DLD1 (cell line): Measurements from ENCODE around the gene SLC27A4.
"Not testable (repeated sequence)": the region's sequence is repeated elsewhere in the genome, so short reads cannot be mapped to it uniquely, and the experiment has no call there.

Source experiments
- in situ Hi-C: cut with HindIII; loops from 2 replicates; pipeline ENCODE4 v1.10.0; 2017; ENCODE audit warnings: low sequenced_read_pairs

Gene SLC27A4

GRCh38 chr9:128323791-128324190 lies 16.5 kb upstream of the SLC27A4 start:
- in situ Hi-C loops: no loop called here

GRCh38 chr9:128324401-128324800 lies 15.9 kb upstream of the SLC27A4 start:
- in situ Hi-C loops: no loop called here

GRCh38 chr9:128325629-128326028 lies 14.7 kb upstream of the SLC27A4 start:
- in situ Hi-C loops: no loop called here

GRCh38 chr9:128333451-128333869 lies 6.9 kb upstream of the SLC27A4 start:
- in situ Hi-C loops: no loop called here

- in situ Hi-C loops: no loop called here
These were observed 5.2 kb upstream of the SLC27A4 start for GRCh38 chr9:128335161-128335560.

- in situ Hi-C loops: no loop called here
These were observed 4.4 kb upstream of the SLC27A4 start for GRCh38 chr9:128335914-128336313.

GRCh38 chr9:128337936-128338335 lies 2.4 kb upstream of the SLC27A4 start:
- in situ Hi-C loops: no loop called here

- in situ Hi-C loops: not testable (repeated sequence)
These were observed 1.3 kb upstream of the SLC27A4 start for GRCh38 chr9:128338852-128339614.

- in situ Hi-C loops: no loop called here
These were observed 536 bp downstream of the SLC27A4 start for GRCh38 chr9:128340691-128341434.

- in situ Hi-C loops: no loop called here
These were observed 1.1 kb downstream of the SLC27A4 start for GRCh38 chr9:128341435-128341849.

GRCh38 chr9:128342971-128343680 lies 2.8 kb downstream of the SLC27A4 start:
- in situ Hi-C loops: no loop called here

- in situ Hi-C loops: no loop called here
These were observed 3.5 kb downstream of the SLC27A4 start for GRCh38 chr9:128343855-128344254.

GRCh38 chr9:128344931-128345605 lies 4.7 kb downstream of the SLC27A4 start:
- in situ Hi-C loops: no loop called here

- in situ Hi-C loops: no loop called here
These were observed 8.8 kb downstream of the SLC27A4 start for GRCh38 chr9:128349125-128349524.

- in situ Hi-C loops: no loop called here
These were observed 9.4 kb downstream of the SLC27A4 start for GRCh38 chr9:128349772-128350171.

- in situ Hi-C loops: no loop called here
These were observed 15.1 kb downstream of the SLC27A4 start for GRCh38 chr9:128355451-128355850.

GRCh38 chr9:128358090-128358489 lies 17.8 kb downstream of the SLC27A4 start:
- in situ Hi-C loops: no loop called here

GRCh38 chr9:128358861-128359260 lies 18.5 kb downstream of the SLC27A4 start:
- in situ Hi-C loops: no loop called here

- in situ Hi-C loops: no loop called here
These were observed 20.5 kb downstream of the SLC27A4 start for GRCh38 chr9:128360826-128361225.

- in situ Hi-C loops: no loop called here
These were observed 21.1 kb downstream of the SLC27A4 start for GRCh38 chr9:128361296-128361985.
